HepG2 (cell line): ENCODE data around the gene PPP1R18. TPM values are rescaled to one million over a fixed set of nuclear protein-coding genes. Genes with fewer than 3 reads are reported as not detected.
A peak's percentile ranks its signal among the peaks of the same experiment; 100 is the strongest.

Experiments
- ARID2 ChIP-seq: sonication (generic); formaldehyde crosslinking; IDR thresholded peaks from 2 replicates; pipeline ENCODE4 v1.8.1; 2022; ENCODE audit warnings: mild to moderate bottlenecking, missing genetic modification reagents, borderline replicate concordance
- ATF7-NPFF ChIP-seq: sonication (generic); formaldehyde crosslinking; IDR thresholded peaks from 2 replicates; pipeline ENCODE4 v1.8.1; 2023; ENCODE audit warnings: mild to moderate bottlenecking, low read depth, missing genetic modification reagents, moderate library complexity
- CEBPZ ChIP-seq: IDR thresholded peaks from 2 replicates; pipeline ENCODE4 v1.6.1; 2012; ENCODE audit warnings: low read length, improper control_type of control experiment
- FOSL1 ChIP-seq: sonication (generic); formaldehyde crosslinking; IDR thresholded peaks from 2 replicates; pipeline ENCODE4 v1.9.0; 2021; ENCODE audit warnings: missing genetic modification reagents, borderline replicate concordance
- GPBP1L1 ChIP-seq: sonication (generic); formaldehyde crosslinking; IDR thresholded peaks from 2 replicates; pipeline ENCODE4 v1.5.0; 2020; ENCODE audit warnings: mild to moderate bottlenecking, missing genetic modification reagents
- HNF1A ChIP-seq, 2 experiments: sonication (generic) in 1 of 2; formaldehyde crosslinking in 1 of 2; IDR thresholded peaks; 2 replicates each; pipeline versions ENCODE4 v1.4.0 to v1.6.1; 2016 to 2020; ENCODE audit warnings: borderline replicate concordance in 1 of 2, low read depth in 1 of 2, mild to moderate bottlenecking in 1 of 2, missing genetic modification reagents in 1 of 2
- NR2C2 ChIP-seq: sonication (generic); formaldehyde crosslinking; IDR thresholded peaks from 2 replicates; pipeline ENCODE4 v1.4.0; 2020; ENCODE audit warnings: missing genetic modification reagents, mild to moderate bottlenecking, moderate library complexity, borderline replicate concordance
- RBAK ChIP-seq: sonication (generic); formaldehyde crosslinking; IDR thresholded peaks from 2 replicates; pipeline ENCODE4 v1.5.1; 2020; ENCODE audit warnings: mild to moderate bottlenecking, missing genetic modification reagents
- SALL2 ChIP-seq: sonication (generic); formaldehyde crosslinking; IDR thresholded peaks from 2 replicates; pipeline ENCODE4 v1.8.1; 2023; ENCODE audit warnings: mild to moderate bottlenecking, missing genetic modification reagents, inconsistent platforms
- SMAD1 ChIP-seq: sonication (generic); formaldehyde crosslinking; IDR thresholded peaks from 2 replicates; pipeline ENCODE4 v1.4.0; 2020; ENCODE audit warnings: missing genetic modification reagents, low read depth, mild to moderate bottlenecking, borderline replicate concordance
- TBX2 ChIP-seq: sonication (generic); formaldehyde crosslinking; IDR thresholded peaks from 2 replicates; pipeline ENCODE4 v1.5.0; 2020; ENCODE audit warnings: missing genetic modification reagents, mild to moderate bottlenecking, borderline replicate concordance
- ZBTB3 ChIP-seq: sonication (generic); formaldehyde crosslinking; IDR thresholded peaks from 2 replicates; pipeline ENCODE4 v1.4.0; 2020; ENCODE audit warnings: low read depth, mild to moderate bottlenecking, moderate library complexity, missing genetic modification reagents, borderline replicate concordance
- ZNF652 ChIP-seq: IDR thresholded peaks from 2 replicates; pipeline ENCODE4 v1.6.1; 2016; ENCODE audit warnings: low read depth, borderline replicate concordance
- ZSCAN29 ChIP-seq: sonication (generic); formaldehyde crosslinking; conservative IDR thresholded peaks from 2 replicates; pipeline ENCODE4 v1.4.0; 2020; ENCODE audit warnings: mild to moderate bottlenecking, missing genetic modification reagents
- ZZZ3 ChIP-seq: sonication (generic); formaldehyde crosslinking; IDR thresholded peaks from 2 replicates; pipeline ENCODE4 v1.4.0; 2020; ENCODE audit warnings: missing genetic modification reagents, mild to moderate bottlenecking, borderline replicate concordance
- polyA plus RNA-seq, 8 experiments: library from polyadenylated mRNA; depleted of rRNA in 3 of 8; stranded (reverse) in 7 of 8; unstranded in 1 of 8; fragments of >200 nt; fragmentation: Illumina TruSeq in 4 of 8; extraction: Trizol in 4 of 8; gene quantifications; 2 replicates each; pipeline versions ENCODE4 v1.2.1 to v1.2.3, GENCODE V29; 2011 to 2016; ENCODE audit warnings: low read depth in 4 of 8, missing spikeins in 1 of 8, mixed read lengths in 1 of 8; ENCODE audit not compliant: insufficient read depth in 1 of 8
- total RNA-seq, 5 experiments: library from RNA; depleted of rRNA; stranded (reverse); fragments of >200 nt; fragmentation: Illumina TruSeq; extraction: Trizol; gene quantifications; 2 replicates each; pipeline ENCODE4 v1.2.3, GENCODE V29; 2016; ENCODE audit warnings: low read depth in 1 of 5

Gene PPP1R18
- total and polyA plus RNA-seq, 2 of the 13 experiments (the other 11 are each of a cell fraction or from before 2014, with no cell fraction given): 4.9 to 9.2 TPM

GRCh38 chr6:30686009-30686907 lies at the start of gene PPP1R18 (continued):
- TF ChIP-seq CEBPZ (no peak), SALL2 (CRISPR knock-in tag) (0 out of 2 replicates have a peak, but pooled peaks have one; percentile 25), ZZZ3 (no peak; the same call in 1 of the 2 replicates), ZNF652 (CRISPR knock-in tag) (peak; percentile 59; the same call in 1 of the 2 replicates), ATF7-NPFF (no peak), ZBTB3 (no peak; the same call in 1 of the 2 replicates), TBX2 (CRISPR knock-in tag) (0 out of 2 replicates have a peak, but pooled peaks have one; percentile 10), GPBP1L1 (CRISPR knock-in tag) (no peak), HNF1A (IDR thresholded peaks at IDR 0.05; ENCODE audit: low read depth) (no peak), HNF1A (CRISPR knock-in tag; IDR thresholded peaks at IDR 0.05; ENCODE audit: borderline replicate concordance) (0 out of 2 replicates have a peak, but pooled peaks have one; percentile 48), ZSCAN29 (no peak; the same call in 1 of the 2 replicates), FOSL1 (CRISPR knock-in tag) (no peak), NR2C2 (CRISPR knock-in tag) (0 out of 2 replicates have a peak, but pooled peaks have one; percentile 26), RBAK (no peak), SMAD1 (no peak), ARID2 (CRISPR knock-in tag) (no peak)
